Stimulated activated CD4-positive, alpha-beta T cell treated with anti-CD3 and anti-CD28 coated beads, Interleukin-1b, Interleukin-23, amount 100 ng/mL, for 4 hours (primary cell): ENCODE data around the gene SMURF2.

Experiments used
- DNase-seq, 2 donors: peaks; one replicate each; pipeline ENCODE4 v3.0.0-alpha.2; 2020; ENCODE audit warnings: low read depth in 2 of 2

The SMURF2 gene

DNA sequence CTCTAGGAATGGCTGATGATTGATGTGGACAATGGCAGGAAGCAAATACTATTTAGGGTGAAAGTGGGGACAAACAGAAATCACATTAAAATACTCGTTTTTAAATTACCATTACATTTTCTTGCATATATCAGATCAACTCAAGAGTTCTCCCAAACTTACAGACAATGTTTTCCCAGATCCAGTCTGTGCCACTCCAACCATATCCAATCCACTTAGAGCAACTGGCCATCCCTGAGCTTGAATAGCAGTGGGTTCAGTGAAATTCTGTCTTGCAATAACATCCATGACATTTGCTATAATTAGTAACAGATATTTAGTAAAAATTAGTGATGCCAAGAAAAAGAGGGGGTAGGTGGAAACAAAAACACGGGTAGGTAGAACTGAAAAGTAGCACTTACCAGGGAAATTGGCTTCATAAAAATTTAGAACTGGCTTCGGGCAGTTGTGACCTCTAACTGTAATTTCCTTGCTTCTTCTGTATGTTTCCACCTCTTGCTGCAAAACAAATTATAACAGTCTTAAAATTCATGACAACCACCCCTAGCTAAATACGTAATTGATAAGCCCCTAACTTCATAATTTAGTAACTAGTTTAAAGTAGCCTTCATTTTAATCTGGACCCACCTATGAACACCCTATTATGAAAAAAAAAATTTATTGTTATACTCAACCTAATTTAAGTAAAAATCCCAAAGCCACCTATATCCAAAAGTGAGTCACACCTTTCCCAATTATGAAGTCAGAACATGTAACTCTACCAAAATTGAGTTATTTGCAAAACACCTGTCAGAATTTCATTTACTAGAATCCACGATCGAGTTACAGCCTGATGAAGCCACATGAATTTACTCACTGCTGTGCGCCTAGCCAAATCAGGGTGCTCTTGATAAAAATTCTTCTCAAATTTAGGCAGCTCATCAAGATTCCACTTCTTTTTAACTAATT, 158.0 kb downstream of the SMURF2 start:
- DNase-seq = no peak

DNA sequence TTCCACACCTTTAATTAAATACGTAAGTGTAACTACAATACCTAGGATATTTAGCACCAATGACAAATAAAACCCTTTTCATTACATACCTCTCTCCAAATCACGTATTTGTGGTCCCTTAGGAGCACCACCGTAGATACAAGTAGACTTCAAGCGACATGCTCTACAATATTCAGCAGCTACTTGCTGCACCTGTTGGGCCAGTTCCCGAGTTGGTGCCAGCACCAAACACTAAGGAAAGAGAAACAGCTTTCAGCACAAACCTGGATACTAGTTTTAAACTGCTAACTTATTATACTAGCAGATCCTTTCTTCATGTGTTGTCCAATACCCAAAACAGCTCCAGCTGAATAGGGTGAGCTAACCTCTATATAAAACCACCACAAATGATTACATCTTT, 158.8 kb downstream of the SMURF2 start:
- DNase-seq = no peak

- DNase-seq = no peak
Measured at GRCh38 chr17:64502809-64503208, 159.3 kb downstream of the SMURF2 start.

- DNase-seq = no peak
Measured at GRCh38 chr17:64502021-64502420, 160.1 kb downstream of the SMURF2 start.

DNA sequence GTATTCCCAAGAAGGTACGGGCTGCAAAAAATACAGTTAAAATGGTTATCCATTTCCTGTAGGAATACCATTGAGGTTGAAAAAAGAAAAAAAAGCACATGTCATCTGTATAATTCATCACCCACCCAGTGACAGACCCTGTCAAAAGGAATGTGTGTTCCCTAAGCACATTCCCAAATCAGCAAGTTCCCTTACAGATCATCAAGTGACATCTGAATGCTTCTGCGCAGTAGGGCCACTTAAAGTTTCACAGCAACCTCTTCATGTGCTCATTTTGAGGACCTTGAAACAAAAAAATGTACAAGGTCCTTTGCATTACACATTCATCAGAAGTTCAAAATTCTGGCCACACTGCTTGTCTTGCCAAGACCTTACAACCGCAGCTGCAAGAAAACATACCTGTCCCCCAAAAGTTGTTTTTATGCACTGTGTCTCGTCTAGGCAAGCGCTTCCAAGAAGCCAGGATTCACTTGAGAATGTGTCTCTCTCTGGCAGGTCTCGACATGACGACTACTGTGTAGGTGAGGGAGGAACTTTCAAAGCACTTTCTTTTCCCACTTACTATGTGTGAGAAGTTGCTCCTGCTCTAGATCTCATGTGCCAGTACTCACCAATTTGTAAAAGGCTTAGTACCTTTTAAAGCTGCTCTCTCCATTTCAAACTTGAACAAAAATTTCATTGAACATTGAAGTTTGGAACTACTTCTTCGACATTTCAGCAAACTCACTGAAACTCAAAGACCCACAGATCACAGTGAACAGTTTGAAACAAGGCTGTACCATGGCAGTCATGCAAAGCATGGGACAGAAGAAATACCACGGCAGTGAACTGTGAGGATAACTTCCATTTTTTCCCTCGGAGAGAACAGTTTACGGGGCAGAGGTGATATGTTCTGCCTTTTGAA, 161.0 kb downstream of the SMURF2 start:
- no peak for DNase-seq

DNA sequence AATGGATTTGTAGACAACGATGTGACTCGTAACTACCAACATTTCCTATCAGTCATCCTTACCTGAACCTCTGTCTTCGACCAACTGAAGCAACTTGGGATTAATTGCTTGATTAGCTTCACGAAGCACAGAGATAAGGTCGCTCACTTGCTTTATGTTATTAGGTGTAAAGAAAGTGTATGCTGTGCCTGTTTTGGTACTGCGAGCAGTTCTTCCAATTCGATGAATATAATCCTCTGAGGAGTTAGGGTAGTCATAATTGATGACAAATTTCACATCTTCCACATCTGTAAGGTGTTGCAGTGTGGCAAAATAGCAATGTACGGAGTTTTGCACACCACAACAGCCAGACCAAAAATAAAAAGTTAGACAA, 161.6 kb downstream of the SMURF2 start:
- no peak for DNase-seq

GRCh38 chr17:64499805-64500486, 162.2 kb downstream of the SMURF2 start:
- no peak for DNase-seq

DNA sequence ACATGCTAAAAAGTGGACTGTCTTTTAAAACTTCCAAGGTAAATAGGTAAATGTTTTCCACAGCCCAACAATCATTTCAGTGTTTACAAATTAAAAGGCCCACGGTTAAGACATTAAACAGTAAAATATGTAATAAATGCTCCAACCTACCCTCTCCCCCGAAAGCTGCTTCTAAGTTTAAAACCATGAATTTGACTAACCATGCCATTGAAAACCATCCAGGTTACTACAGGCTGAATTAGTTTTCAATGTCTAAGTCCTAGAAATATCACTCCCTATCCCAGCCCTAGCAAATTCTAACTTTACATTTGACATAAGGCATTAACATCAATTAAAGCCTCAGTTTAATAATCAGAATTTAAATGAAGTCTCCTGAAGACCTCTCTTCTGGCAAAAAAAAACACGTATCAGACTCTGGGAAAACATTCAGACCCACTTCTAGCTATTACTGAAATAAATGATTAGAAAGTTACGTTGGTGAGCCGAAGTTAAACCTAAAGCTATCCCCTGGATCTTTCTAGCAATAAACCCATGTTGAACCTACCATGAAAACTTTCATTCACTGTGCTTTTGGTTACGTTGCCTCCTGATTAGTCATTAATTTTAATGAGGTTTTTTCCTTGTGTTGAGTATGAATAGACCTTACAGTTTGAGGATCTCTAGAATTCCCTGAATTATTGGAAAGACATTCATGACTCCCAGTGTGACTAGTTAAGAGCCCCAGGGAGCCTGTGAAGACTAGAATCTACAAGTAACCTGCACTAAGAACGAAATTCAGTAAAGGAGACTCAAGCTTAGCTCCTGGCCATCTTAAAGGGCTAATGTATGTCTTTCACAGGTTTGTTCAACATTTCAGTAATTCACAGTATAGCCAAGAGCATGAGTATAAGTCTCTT, 163.6 kb downstream of the SMURF2 start:
- no peak for DNase-seq

DNA sequence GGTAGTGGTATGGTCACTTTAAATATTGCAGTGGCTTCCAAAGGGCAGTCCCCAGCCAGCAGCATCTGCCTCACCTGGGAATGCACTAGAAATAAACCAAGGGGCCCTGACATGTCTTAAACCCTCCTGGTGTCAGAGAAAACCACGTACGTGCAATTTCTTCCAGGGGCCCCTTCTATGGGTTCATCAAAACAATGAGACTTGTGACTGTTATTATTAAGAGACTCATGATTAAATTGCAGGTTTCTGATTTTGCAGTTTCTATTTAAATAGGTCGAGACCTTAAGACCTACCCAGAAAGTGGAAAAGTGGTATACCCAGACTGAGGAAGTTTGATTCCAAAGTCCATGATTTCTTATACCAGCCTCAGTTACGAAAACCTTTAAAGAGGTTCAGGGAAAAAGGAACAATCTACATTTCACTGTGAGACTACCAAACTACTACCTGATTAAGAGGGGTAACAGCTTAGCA, 164.5 kb downstream of the SMURF2 start:
- no peak for DNase-seq

GRCh38 chr17:64496786-64497564, 165.1 kb downstream of the SMURF2 start, which contains the start of gene POLG2:
TSS of gene POLG2 (minus strand) at chr17:64497054. CDS start at chr17:64496968, 86 bp downstream.
- DNase-seq = peak; percentile 92 to 94

DNA sequence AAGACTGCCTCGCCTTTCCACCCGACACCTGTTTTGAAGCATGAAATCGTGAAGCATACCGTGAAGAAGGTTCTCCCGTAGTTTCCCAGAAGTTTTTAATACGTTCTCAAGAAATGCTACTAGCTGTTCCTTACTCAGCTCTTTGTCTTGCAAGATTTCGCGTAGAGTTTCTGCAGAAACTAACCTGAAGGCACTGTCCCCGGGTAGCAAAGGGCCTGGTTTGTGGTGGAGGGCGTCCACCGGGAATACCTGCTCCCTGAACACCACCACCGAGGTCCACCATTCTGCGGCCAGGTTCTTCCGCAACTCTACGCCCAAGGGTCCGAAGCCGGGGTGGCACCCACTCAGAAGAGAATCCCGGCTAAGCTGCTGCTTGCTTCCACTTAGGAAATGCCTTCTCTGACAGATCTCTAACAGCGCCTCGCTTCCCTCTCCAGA, 165.7 kb downstream of the SMURF2 start:
- no peak for DNase-seq
